GM23338 (cell line): ENCODE results near the gene EHD2. TPM values are rescaled to one million over a fixed set of nuclear protein-coding genes. Genes with fewer than 3 reads are reported as not detected.

Experiments used
- ATAC-seq: fragments of 200-7000 bp; cut with Tn5 transposase; 3 replicates; pipeline ENCODE4 v1.9.1; 2020
- DNase-seq: peaks from one replicate; pipeline ENCODE4 v3.0.0-alpha.2; 2015; ENCODE audit warnings: low spot score
- H2AFZ ChIP-seq: fragments of 200-600 bp; sonication (generic); 2 replicates; pipeline ENCODE4 v1.8.0; 2016; ENCODE audit warnings: antibody characterized with exemption, mild to moderate bottlenecking, moderate library complexity
- H3F3A ChIP-seq: fragments of 200-600 bp; sonication (generic); replicated peaks from 2 replicates; pipeline ENCODE4 v1.8.0; 2017; ENCODE audit warnings: antibody characterized with exemption, mixed run types, low read depth
- H3K27ac ChIP-seq: fragments of 200-600 bp; sonication (generic); 2 replicates; pipeline ENCODE4 v1.6.1; 2016; ENCODE audit warnings: low read depth
- H3K27me3 ChIP-seq: fragments of 200-600 bp; sonication (generic); 2 replicates; pipeline ENCODE4 v1.8.0; 2016; ENCODE audit warnings: mild to moderate bottlenecking, mixed run types, moderate library complexity; ENCODE audit not compliant: insufficient read depth
- H3K36me3 ChIP-seq: fragments of 200-600 bp; sonication (generic); 2 replicates; pipeline ENCODE4 v1.8.0; 2016; ENCODE audit warnings: mild to moderate bottlenecking; ENCODE audit not compliant: insufficient read depth
- H3K4me1 ChIP-seq: fragments of 200-600 bp; sonication (generic); 2 replicates; pipeline ENCODE4 v1.8.0; 2016; ENCODE audit warnings: mild to moderate bottlenecking, moderate library complexity; ENCODE audit not compliant: insufficient read depth
- H3K4me2 ChIP-seq: fragments of 200-600 bp; sonication (generic); 2 replicates; pipeline ENCODE4 v1.7.1; 2017; ENCODE audit warnings: mixed run types
- H3K4me3 ChIP-seq: fragments of 200-600 bp; sonication (generic); 2 replicates; pipeline ENCODE4 v1.6.1; 2016; ENCODE audit warnings: mixed run types
- H3K79me2 ChIP-seq: fragments of 200-600 bp; sonication (generic); replicated peaks from 2 replicates; pipeline ENCODE4 v1.8.0; 2017; ENCODE audit warnings: mild to moderate bottlenecking; ENCODE audit not compliant: insufficient read depth
- H3K9me2 ChIP-seq: fragments of 200-600 bp; sonication (generic); 2 replicates; pipeline ENCODE4 v1.8.0; 2017; ENCODE audit not compliant: insufficient read depth
- H4K20me1 ChIP-seq: fragments of 200-600 bp; sonication (generic); replicated peaks from 2 replicates; pipeline ENCODE4 v1.8.0; 2017; ENCODE audit warnings: mild to moderate bottlenecking; ENCODE audit not compliant: insufficient read depth
- H3K27ac Mint-ChIP-seq: 2 replicates; pipeline ENCODE4 v1.8.0; 2020; ENCODE audit warnings: inconsistent platforms, mild to moderate bottlenecking, moderate library complexity, mixed read lengths
- H3K27me3 Mint-ChIP-seq: 3 replicates; pipeline ENCODE4 v1.8.0; 2022; ENCODE audit warnings: low read depth, mild to moderate bottlenecking, moderate library complexity, mixed read lengths, inconsistent platforms; ENCODE audit not compliant: insufficient read depth, poor library complexity
- H3K36me3 Mint-ChIP-seq: 3 replicates; pipeline ENCODE4 v1.8.0; 2021; ENCODE audit warnings: low read depth, mild to moderate bottlenecking, inconsistent platforms, moderate library complexity, mixed read lengths
- H3K4me1 Mint-ChIP-seq: 3 replicates; pipeline ENCODE4 v1.8.0; 2020; ENCODE audit warnings: mild to moderate bottlenecking, inconsistent platforms, mixed read lengths
- H3K4me3 Mint-ChIP-seq: 3 replicates; pipeline ENCODE4 v1.8.0; 2021; ENCODE audit warnings: moderate library complexity, mild to moderate bottlenecking, inconsistent platforms, mixed read lengths
- H3K9me3 Mint-ChIP-seq: 3 replicates; pipeline ENCODE4 v1.8.0; 2020; ENCODE audit warnings: moderate library complexity, mild to moderate bottlenecking, inconsistent platforms, mixed read lengths
- ETS1 ChIP-seq: IDR thresholded peaks from 2 replicates; pipeline ENCODE4 v1.6.1; 2016; ENCODE audit warnings: antibody characterized with exemption
- EZH2 ChIP-seq: fragments of 200-600 bp; sonication (generic); IDR thresholded peaks from one replicate; pipeline ENCODE4 v1.8.0; 2017; ENCODE audit warnings: antibody characterized with exemption, mild to moderate bottlenecking, low read depth; ENCODE audit not compliant: unreplicated experiment
- JUNB ChIP-seq: IDR thresholded peaks from one replicate; pipeline ENCODE4 v1.6.1; 2016; ENCODE audit warnings: antibody characterized with exemption; ENCODE audit not compliant: unreplicated experiment
- REST ChIP-seq: IDR thresholded peaks from one replicate; pipeline ENCODE4 v1.6.1; 2018; ENCODE audit warnings: antibody characterized with exemption; ENCODE audit not compliant: unreplicated experiment
- STAT1 ChIP-seq: IDR thresholded peaks from one replicate; pipeline ENCODE4 v1.6.1; 2016; ENCODE audit warnings: antibody characterized with exemption; ENCODE audit not compliant: unreplicated experiment
- ZNF331 ChIP-seq: fragments of 250-450 bp; sonication (Bioruptor Pico); IDR thresholded peaks from 2 replicates; pipeline ENCODE4 v1.5.0; 2020; ENCODE audit warnings: low read depth, mild to moderate bottlenecking, moderate library complexity
- polyA plus RNA-seq: library from polyadenylated mRNA; unstranded; fragments of >200 nt; fragmentation: Nextera tagmentation; extraction: Ambion mirVana; gene quantifications from 2 replicates; pipeline ENCODE4 v1.2.1, GENCODE V29; 2016
- total RNA-seq: library from RNA; depleted of rRNA; stranded (reverse); fragments of >200 nt; shearing (Covaris generic); gene quantifications from 2 replicates; pipeline ENCODE4 v1.2.3, GENCODE V29; 2014

Gene EHD2
- total and polyA plus RNA-seq, 2 experiments from 2014 or later = 6.6 to 10.8 TPM

- Histone ChIP-seq H3K27me3 (no peaks in the 10 kb centered on the region), H2AFZ (no peak overlapping the region), H3K27ac (no peak overlapping the region), H3K9me2 (no peaks in the 10 kb centered on the region), H3K79me2 (no peaks in the 10 kb centered on the region), H3K4me1 (no peaks in the 10 kb centered on the region), H3K36me3 (peaks cover 28% of the 10 kb centered on the region), H3F3A (peaks cover 23% of the 10 kb centered on the region), H3K4me2 (no peak overlapping the region), H3K4me3 (no peak overlapping the region), H4K20me1 (0 out of 2 replicates have a peak, but pooled peaks cover 4% of the 10 kb centered on the region)
- Mint-ChIP-seq H3K4me3 (no peak overlapping the region), H3K27me3 (peaks cover 16% of the 10 kb centered on the region), H3K36me3 (peaks cover 48% of the 10 kb centered on the region), H3K4me1 (no peaks in the 10 kb centered on the region), H3K9me3 (no peaks in the 10 kb centered on the region; the same call in 2 of the 3 replicates), H3K27ac (no peak overlapping the region)
- ATAC-seq = no peak
- no peak for DNase-seq
- TF ChIP-seq STAT1 (no peak), ZNF331 (CRISPR knock-in tag) (no peak), REST (no peak), JUNB (no peak), EZH2 (no peak), ETS1 (no peak)
Observed at GRCh38 chr19:47758443-47758804, 45.2 kb downstream of the EHD2 start.

- H3K27me3 ChIP-seq = no peaks in the 10 kb centered on the region
- H3K27me3 Mint-ChIP-seq = peaks cover 19% of the 10 kb centered on the region
- peaks cover 23% of the 10 kb centered on the region for H3F3A ChIP-seq
- DNase-seq = no peak
- no peak overlapping the region for H3K27ac ChIP-seq
- no peaks in the 10 kb centered on the region for H3K9me2 ChIP-seq
- no peaks in the 10 kb centered on the region for H3K4me1 ChIP-seq
- ATAC-seq = no peak
- H3K4me3 ChIP-seq = no peak overlapping the region
- peaks cover 39% of the 10 kb centered on the region for H3K36me3 Mint-ChIP-seq
- H3K27ac Mint-ChIP-seq = no peak overlapping the region
- peaks cover 4% of the 10 kb centered on the region for H3K4me1 Mint-ChIP-seq
- no peaks in the 10 kb centered on the region for H3K79me2 ChIP-seq
- H3K36me3 ChIP-seq = peaks cover 22% of the 10 kb centered on the region
- H3K9me3 Mint-ChIP-seq = no peaks in the 10 kb centered on the region; the same call in 2 of the 3 replicates
- 0 out of 2 replicates have a peak, but pooled peaks cover 4% of the 10 kb centered on the region for H4K20me1 ChIP-seq
- no peak overlapping the region for H3K4me2 ChIP-seq
- no peak overlapping the region for H2AFZ ChIP-seq
- TF ChIP-seq EZH2 (no peak), ETS1 (no peak), REST (no peak)
- H3K4me3 Mint-ChIP-seq = no peak overlapping the region
Observed at GRCh38 chr19:47760632-47760999, 47.4 kb downstream of the EHD2 start.
